Neuronal stem cell (in vitro differentiated cells): ENCODE measurements around the gene IGSF3.
"Not testable (repeated sequence)": the region's sequence is repeated elsewhere in the genome, so short reads cannot be mapped to it uniquely, and the experiment has no call there.

Experiments used
- DNase-seq: peaks from one replicate; pipeline ENCODE4 v3.0.0-alpha.2; 2013; ENCODE audit warnings: low spot score
- H2AFZ ChIP-seq: one replicate; pipeline ENCODE4 v1.6.1; 2013; ENCODE audit warnings: mild to moderate bottlenecking, low read length, inconsistent platforms
- H2AK5ac ChIP-seq: 2 replicates; pipeline ENCODE4 v1.6.1; 2013; ENCODE audit warnings: low read depth, mild to moderate bottlenecking, inconsistent platforms, low read length, moderate library complexity, mixed read lengths
- H2BK120ac ChIP-seq: 2 replicates; pipeline ENCODE4 v1.6.1; 2013; ENCODE audit warnings: low read depth, mild to moderate bottlenecking, inconsistent platforms, low read length, moderate library complexity, mixed read lengths
- H2BK12ac ChIP-seq: one replicate; pipeline ENCODE4 v1.6.1; 2013; ENCODE audit warnings: low read length, inconsistent platforms
- H2BK15ac ChIP-seq: 2 replicates; pipeline ENCODE4 v1.6.1; 2013; ENCODE audit warnings: mild to moderate bottlenecking, low read length, inconsistent platforms, mixed read lengths
- H2BK5ac ChIP-seq: one replicate; pipeline ENCODE4 v1.6.1; 2013; ENCODE audit warnings: inconsistent platforms, mild to moderate bottlenecking, low read length, moderate library complexity
- H3K14ac ChIP-seq: one replicate; pipeline ENCODE4 v1.6.1; 2013; ENCODE audit warnings: low read length, inconsistent platforms
- H3K18ac ChIP-seq: 2 replicates; pipeline ENCODE4 v1.6.1; 2013; ENCODE audit warnings: low read length, inconsistent platforms
- H3K23ac ChIP-seq: 2 replicates; pipeline ENCODE4 v1.6.1; 2013; ENCODE audit warnings: low read depth, mild to moderate bottlenecking, mixed read lengths, low read length, inconsistent platforms; ENCODE audit not compliant: poor library complexity
- H3K27ac ChIP-seq: replicated peaks from 3 replicates; pipeline ENCODE4 v1.5.1; 2013; ENCODE audit warnings: low read length, inconsistent platforms
- H3K27me3 ChIP-seq, 3 experiments: 2 replicates each; pipeline ENCODE4 v1.6.1; 2013; ENCODE audit warnings: low read length in 3 of 3, mild to moderate bottlenecking in 2 of 3, inconsistent platforms in 1 of 3, low read depth in 1 of 3, mixed read lengths in 1 of 3, moderate library complexity in 1 of 3; ENCODE audit not compliant: control insufficient read depth in 3 of 3, insufficient read depth in 3 of 3
- H3K36me3 ChIP-seq, 2 donors: replicated peaks in 1 of 2; 2 replicates each; pipeline ENCODE4 v1.6.1; 2013; ENCODE audit warnings: low read length in 2 of 2; ENCODE audit not compliant: control insufficient read depth in 2 of 2, insufficient read depth in 2 of 2
- H3K4ac ChIP-seq: 2 replicates; pipeline ENCODE4 v1.6.1; 2013; ENCODE audit warnings: inconsistent platforms, mild to moderate bottlenecking, low read length, moderate library complexity
- H3K4me1 ChIP-seq, 2 donors: 1 replicate in 1 of 2; 2 replicates in 1 of 2; pipeline ENCODE4 v1.6.1; 2013; ENCODE audit warnings: low read length in 2 of 2, low read depth in 1 of 2; ENCODE audit not compliant: control insufficient read depth in 2 of 2, insufficient read depth in 1 of 2
- H3K4me2 ChIP-seq: one replicate; pipeline ENCODE4 v1.6.1; 2013; ENCODE audit warnings: mild to moderate bottlenecking, low read length, inconsistent platforms; ENCODE audit not compliant: insufficient read depth, poor library complexity, severe bottlenecking
- H3K4me3 ChIP-seq, 2 donors: 2 replicates each; pipeline ENCODE4 v1.5.1; 2013; ENCODE audit warnings: low read length in 2 of 2, mild to moderate bottlenecking in 2 of 2, inconsistent platforms in 1 of 2, moderate library complexity in 1 of 2
- H3K79me1 ChIP-seq: one replicate; pipeline ENCODE4 v1.6.1; 2013; ENCODE audit warnings: low read depth, mild to moderate bottlenecking, inconsistent platforms, low read length, moderate library complexity
- H3K9ac ChIP-seq: one replicate; pipeline ENCODE4 v1.6.1; 2013; ENCODE audit warnings: mild to moderate bottlenecking, low read depth, low read length, inconsistent platforms; ENCODE audit not compliant: poor library complexity
- H3K9me3 ChIP-seq, 2 donors: replicated peaks in 1 of 2; 2 replicates each; pipeline versions ENCODE3 to v1.6.1; 2013; ENCODE audit warnings: low read length in 2 of 2, mild to moderate bottlenecking in 2 of 2, inconsistent platforms in 1 of 2, low read depth in 1 of 2, mixed read lengths in 1 of 2, moderate library complexity in 1 of 2; ENCODE audit not compliant: control insufficient read depth in 2 of 2, insufficient read depth in 1 of 2
- H4K8ac ChIP-seq: one replicate; pipeline ENCODE4 v1.6.1; 2013; ENCODE audit warnings: low read depth, mild to moderate bottlenecking, inconsistent platforms, low read length, moderate library complexity
- H4K91ac ChIP-seq: one replicate; pipeline ENCODE4 v1.6.1; 2013; ENCODE audit warnings: low read length, low read depth, mild to moderate bottlenecking, inconsistent platforms; ENCODE audit not compliant: poor library complexity
- WGBS, 2 donors: extraction: QIAGEN DNeasy Blood & Tissue Kit; methylation state at CpG; one replicate each; pipeline ENCODE4 v1.1.7; 2013; ENCODE audit warnings: missing lambda C conversion rate in 2 of 2, mixed read lengths in 1 of 2; ENCODE audit not compliant: insufficient read length in 2 of 2, insufficient replicate concordance in 1 of 2; ENCODE audit errors: extremely low coverage in 2 of 2; 5-methylcytosine and 5-hydroxymethylcytosine counted together

Gene IGSF3

DNA sequence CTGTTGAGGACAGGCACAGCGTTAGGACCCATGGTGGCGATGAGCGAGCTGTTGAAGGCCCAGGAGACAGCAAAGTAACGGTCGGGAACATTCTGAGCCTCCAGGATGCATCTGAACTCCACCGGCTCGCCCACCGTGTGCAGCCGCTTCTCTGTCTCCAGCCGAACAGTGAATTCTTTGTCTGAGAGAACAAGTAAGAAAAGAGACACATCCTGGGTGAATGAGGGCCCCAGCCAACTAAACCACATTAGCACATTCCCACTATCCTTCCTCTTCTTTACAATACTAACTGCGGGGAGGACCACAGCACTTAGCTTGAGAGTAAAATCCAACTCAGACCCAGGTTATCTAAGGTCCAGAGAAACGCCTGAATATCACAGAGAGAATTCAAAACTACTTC is 59.4 kb downstream of the IGSF3 start:
- not testable (repeated sequence) for H3K9ac ChIP-seq, H3K27me3 ChIP-seq, H3K4ac ChIP-seq, H4K91ac ChIP-seq, H2AFZ ChIP-seq, H3K4me1 ChIP-seq, H3K4me3 ChIP-seq, H2BK5ac ChIP-seq, H3K23ac ChIP-seq, DNase-seq, H2BK120ac ChIP-seq, H2BK12ac ChIP-seq, H3K4me2 ChIP-seq, H4K8ac ChIP-seq, H2AK5ac ChIP-seq, H3K79me1 ChIP-seq, H3K18ac ChIP-seq, H3K27ac ChIP-seq, H2BK15ac ChIP-seq, H3K9me3 ChIP-seq, H3K36me3 ChIP-seq, H3K14ac ChIP-seq
- WGBS, 2 donors, result no CpG with 5 or more reads among the region's 12 CpGs

DNA sequence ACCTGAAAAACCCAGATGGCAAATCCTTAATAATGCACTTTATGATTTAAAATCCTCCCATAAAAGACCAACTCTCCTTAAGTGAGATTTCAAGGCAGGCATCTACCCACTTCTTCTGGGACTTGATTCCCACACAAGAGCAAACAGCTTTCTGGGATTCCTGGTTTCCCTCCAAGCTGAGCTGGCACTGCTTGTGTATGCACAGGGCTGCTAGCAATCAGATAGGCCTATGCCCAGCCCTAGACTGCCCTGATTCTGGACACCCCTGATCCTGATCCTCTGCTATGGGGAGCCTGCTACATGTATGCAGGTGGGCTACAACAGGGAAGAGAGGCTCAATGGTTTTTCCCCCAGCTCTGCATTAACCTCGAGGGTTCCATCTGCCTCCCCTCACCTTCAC is 60.1 kb downstream of the IGSF3 start:
- not testable (repeated sequence) for DNase-seq, H2BK12ac ChIP-seq, H3K36me3 ChIP-seq, H3K18ac ChIP-seq, H3K14ac ChIP-seq, H3K9me3 ChIP-seq, H4K91ac ChIP-seq, H2BK15ac ChIP-seq, H3K4me2 ChIP-seq, H3K4me3 ChIP-seq, H3K9ac ChIP-seq, H3K4me1 ChIP-seq, H3K27me3 ChIP-seq, H3K23ac ChIP-seq, H2AFZ ChIP-seq, H2BK120ac ChIP-seq, H2AK5ac ChIP-seq, H3K4ac ChIP-seq, H3K79me1 ChIP-seq, H4K8ac ChIP-seq, H3K27ac ChIP-seq, H2BK5ac ChIP-seq
- WGBS, 2 donors, result no CpG with 5 or more reads among the region's 1 CpG

DNA sequence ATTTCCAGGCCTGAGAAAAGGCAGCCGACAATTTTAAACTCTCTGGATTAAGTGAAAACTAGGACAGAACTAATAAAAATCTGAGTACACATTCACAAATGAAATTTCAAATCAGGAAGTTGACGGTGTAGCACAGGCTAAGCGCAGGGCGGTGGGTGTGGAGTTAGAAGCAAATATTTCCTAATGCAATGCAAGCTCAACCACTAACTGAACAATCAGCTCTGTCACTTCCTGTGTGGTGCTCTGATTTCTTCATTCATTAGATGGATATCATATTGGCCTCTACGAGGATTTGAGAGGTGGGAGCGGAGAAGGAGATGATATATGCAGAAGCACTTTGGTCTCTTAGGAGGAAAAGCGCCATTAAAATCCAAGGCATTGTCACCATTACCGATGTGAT is 61.5 kb downstream of the IGSF3 start:
- not testable (repeated sequence) for H2AK5ac ChIP-seq, H2BK12ac ChIP-seq, H3K9ac ChIP-seq, H4K8ac ChIP-seq, H3K4me2 ChIP-seq, H3K36me3 ChIP-seq, H2BK120ac ChIP-seq, H3K27me3 ChIP-seq, H2BK15ac ChIP-seq, H3K4me3 ChIP-seq, H3K79me1 ChIP-seq, H2BK5ac ChIP-seq, H3K14ac ChIP-seq, H3K9me3 ChIP-seq, H3K18ac ChIP-seq, H4K91ac ChIP-seq, DNase-seq, H3K4ac ChIP-seq, H3K4me1 ChIP-seq, H3K27ac ChIP-seq, H3K23ac ChIP-seq
- no CpG with 5 or more reads among the region's 8 CpGs for WGBS, 2 donors
- H2AFZ ChIP-seq, result peak overlapping the region; percentile 40

DNA sequence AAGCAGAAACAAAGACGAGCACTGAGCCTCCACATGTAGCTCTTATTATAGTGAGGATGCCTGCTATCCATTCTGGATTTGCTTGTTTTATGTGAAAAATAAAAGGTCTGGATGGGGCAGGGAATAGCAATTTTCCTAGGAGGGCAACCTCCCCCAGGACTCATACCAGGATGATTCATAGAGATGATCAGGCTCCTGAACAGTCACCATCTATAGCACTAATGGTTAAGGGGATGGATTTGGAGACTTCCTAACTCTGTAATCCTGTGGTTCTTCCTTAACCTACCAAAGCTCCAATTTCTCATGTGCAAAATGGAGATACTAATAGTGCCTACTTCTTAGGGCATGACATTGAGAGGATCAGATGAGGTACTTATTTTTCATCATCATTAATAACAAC is 62.2 kb downstream of the IGSF3 start:
- Histone ChIP-seq H3K4me3 (no peak overlapping the region), H3K4ac (no peak overlapping the region), H2BK5ac (no peak overlapping the region), H3K27ac (no peak overlapping the region), H3K4me1 (peaks cover 0 to 3% of the 10 kb centered on the region in 2 donors), H4K91ac (no peak overlapping the region), H3K27me3 (no peaks in the 10 kb centered on the region), H4K8ac (no peak overlapping the region), H3K36me3 (no peaks in the 10 kb centered on the region), H3K4me2 (no peak overlapping the region), H3K9me3 (no peaks in the 10 kb centered on the region), H2AFZ (no peak overlapping the region), H3K18ac (no peak overlapping the region), H3K23ac (no peak overlapping the region), H3K9ac (no peak overlapping the region), H2AK5ac (no peak overlapping the region), H2BK120ac (no peak overlapping the region), H2BK12ac (no peak overlapping the region), H3K14ac (no peak overlapping the region), H2BK15ac (no peak overlapping the region), H3K79me1 (peaks cover 2% of the 10 kb centered on the region)
- no peak for DNase-seq
- no CpG with 5 or more reads among the region's 1 CpG for WGBS, 2 donors
